ENCODE measurements around the gene FOXD2. TPM values are rescaled to one million over a fixed set of nuclear protein-coding genes. Genes with fewer than 3 reads are reported as not detected.
"Not testable (repeated sequence)": the region's sequence is repeated elsewhere in the genome, so short reads cannot be mapped to it uniquely, and the experiment has no call there.

Gene FOXD2
- polyA plus RNA-seq, 2 donors = 0.01 TPM; not detected in 1

GRCh38 chr1:47444297-47444561 lies 6.4 kb downstream of the FOXD2 start:
- Histone ChIP-seq H3K4me3 (ENCODE audit: low read depth in 1 of 2, low read length in 2 of 2) (peak overlapping the region in 1 of 2 donors; percentile 0), H3K9me3 (ENCODE audit: control insufficient read depth in 2 of 2, insufficient read depth in 1 of 2, low read depth in 1 of 2, low read length in 1 of 2) (peaks cover 3 to 8% of the 10 kb centered on the region in 2 donors), H3K4me1 (ENCODE audit: control insufficient read depth in 2 of 2, insufficient read depth in 2 of 2, low read length in 1 of 2) (peaks cover 0 to 9% of the 10 kb centered on the region in 2 donors), H3K27ac (ENCODE audit: low read depth in 2 of 2, low read length in 1 of 2) (no peak overlapping the region), H3K27me3 (ENCODE audit: control insufficient read depth in 1 of 2, insufficient read depth in 2 of 2, low read length in 2 of 2) (peaks cover 7 to 61% of the 10 kb centered on the region in 2 donors), H3K36me3 (ENCODE audit: control insufficient read depth in 2 of 2, insufficient read depth in 2 of 2, low read length in 1 of 2) (no peaks in the 10 kb centered on the region)
- WGBS, 2 donors = 10 to 12% methylated on average over 15 of the region's 15 CpGs

- Histone ChIP-seq H3K4me3 (ENCODE audit: low read depth in 1 of 2, low read length in 2 of 2) (peak overlapping the region in 1 of 2 donors; percentile 0), H3K27ac (ENCODE audit: low read depth in 2 of 2, low read length in 1 of 2) (no peak overlapping the region), H3K4me1 (ENCODE audit: control insufficient read depth in 2 of 2, insufficient read depth in 2 of 2, low read length in 1 of 2) (peaks cover 0 to 9% of the 10 kb centered on the region in 2 donors), H3K27me3 (ENCODE audit: control insufficient read depth in 1 of 2, insufficient read depth in 2 of 2, low read length in 2 of 2) (peaks cover 3 to 62% of the 10 kb centered on the region in 2 donors), H3K36me3 (ENCODE audit: control insufficient read depth in 2 of 2, insufficient read depth in 2 of 2, low read length in 1 of 2) (no peaks in the 10 kb centered on the region), H3K9me3 (ENCODE audit: control insufficient read depth in 2 of 2, insufficient read depth in 1 of 2, low read depth in 1 of 2, low read length in 1 of 2) (peaks cover 3 to 8% of the 10 kb centered on the region in 2 donors)
- WGBS, 2 donors = 4 to 5% methylated on average over 71 to 73 of the region's 73 CpGs
These were observed 7.0 kb downstream of the FOXD2 start for GRCh38 chr1:47444562-47445465.

GRCh38 chr1:47445823-47446550 lies 8.1 kb downstream of the FOXD2 start:
- Histone ChIP-seq H3K36me3 (ENCODE audit: control insufficient read depth in 2 of 2, insufficient read depth in 2 of 2, low read length in 1 of 2) (no peaks in the 10 kb centered on the region), H3K4me1 (ENCODE audit: control insufficient read depth in 2 of 2, insufficient read depth in 2 of 2, low read length in 1 of 2) (peaks cover 0 to 9% of the 10 kb centered on the region in 2 donors), H3K27me3 (ENCODE audit: control insufficient read depth in 1 of 2, insufficient read depth in 2 of 2, low read length in 2 of 2) (peaks cover 3 to 58% of the 10 kb centered on the region in 2 donors), H3K27ac (ENCODE audit: low read depth in 2 of 2, low read length in 1 of 2) (no peak overlapping the region), H3K9me3 (ENCODE audit: control insufficient read depth in 2 of 2, insufficient read depth in 1 of 2, low read depth in 1 of 2, low read length in 1 of 2) (peaks cover 3 to 8% of the 10 kb centered on the region in 2 donors), H3K4me3 (ENCODE audit: low read depth in 1 of 2, low read length in 2 of 2) (no peak overlapping the region)
- whole genome bisulfite sequencing, 2 donors = 19 to 22% methylated on average over 25 of the region's 25 CpGs

GRCh38 chr1:47448462-47449222 lies 10.8 kb downstream of the FOXD2 start:
- Histone ChIP-seq H3K9me3 (ENCODE audit: control insufficient read depth in 2 of 2, insufficient read depth in 1 of 2, low read depth in 1 of 2, low read length in 1 of 2) (peaks cover 3 to 8% of the 10 kb centered on the region in 2 donors), H3K27me3 (ENCODE audit: control insufficient read depth in 1 of 2, insufficient read depth in 2 of 2, low read length in 2 of 2) (peaks cover 0 to 45% of the 10 kb centered on the region in 2 donors), H3K4me1 (ENCODE audit: control insufficient read depth in 2 of 2, insufficient read depth in 2 of 2, low read length in 1 of 2) (peaks cover 0 to 9% of the 10 kb centered on the region in 2 donors), H3K36me3 (ENCODE audit: control insufficient read depth in 2 of 2, insufficient read depth in 2 of 2, low read length in 1 of 2) (no peaks in the 10 kb centered on the region), H3K4me3 (ENCODE audit: low read depth in 1 of 2, low read length in 2 of 2) (no peak overlapping the region), H3K27ac (ENCODE audit: low read depth in 2 of 2, low read length in 1 of 2) (no peak overlapping the region)
- 40 to 49% methylated on average over 4 of the region's 4 CpGs for WGBS, 2 donors

- H3K9me3 ChIP-seq (ENCODE audit: control insufficient read depth in 2 of 2, insufficient read depth in 1 of 2, low read depth in 1 of 2, low read length in 1 of 2) = peaks cover 0 to 7% of the 10 kb centered on the region in 2 donors
- H3K27me3 ChIP-seq (ENCODE audit: control insufficient read depth in 1 of 2, insufficient read depth in 2 of 2, low read length in 2 of 2) = peaks cover 0 to 32% of the 10 kb centered on the region in 2 donors
- H3K36me3 ChIP-seq (ENCODE audit: control insufficient read depth in 2 of 2, insufficient read depth in 2 of 2, low read length in 1 of 2) = no peaks in the 10 kb centered on the region
- WGBS, 2 donors = 16 to 19% methylated on average over 36 of the region's 36 CpGs
- H3K4me1 ChIP-seq (ENCODE audit: control insufficient read depth in 2 of 2, insufficient read depth in 2 of 2, low read length in 1 of 2) = peaks cover 0 to 2% of the 10 kb centered on the region in 2 donors
- H3K27ac ChIP-seq (ENCODE audit: low read depth in 2 of 2, low read length in 1 of 2) = no peak overlapping the region
- H3K4me3 ChIP-seq (ENCODE audit: low read depth in 1 of 2, low read length in 2 of 2) = no peak overlapping the region
These were observed 12.1 kb downstream of the FOXD2 start for GRCh38 chr1:47449822-47450552.

GRCh38 chr1:47450606-47451005 lies 12.8 kb downstream of the FOXD2 start:
- Histone ChIP-seq H3K27ac (ENCODE audit: low read depth in 2 of 2, low read length in 1 of 2) (no peak overlapping the region), H3K9me3 (ENCODE audit: control insufficient read depth in 2 of 2, insufficient read depth in 1 of 2, low read depth in 1 of 2, low read length in 1 of 2) (peaks cover 0 to 3% of the 10 kb centered on the region in 2 donors), H3K4me1 (ENCODE audit: control insufficient read depth in 2 of 2, insufficient read depth in 2 of 2, low read length in 1 of 2) (no peaks in the 10 kb centered on the region), H3K4me3 (ENCODE audit: low read depth in 1 of 2, low read length in 2 of 2) (no peak overlapping the region), H3K36me3 (ENCODE audit: control insufficient read depth in 2 of 2, insufficient read depth in 2 of 2, low read length in 1 of 2) (no peaks in the 10 kb centered on the region), H3K27me3 (ENCODE audit: control insufficient read depth in 1 of 2, insufficient read depth in 2 of 2, low read length in 2 of 2) (peaks cover 0 to 26% of the 10 kb centered on the region in 2 donors)
- WGBS, 2 donors = 65 to 66% methylated on average over 4 of the region's 4 CpGs

GRCh38 chr1:47452426-47452825 lies 14.6 kb downstream of the FOXD2 start:
- Histone ChIP-seq H3K36me3 (ENCODE audit: control insufficient read depth in 2 of 2, insufficient read depth in 2 of 2, low read length in 1 of 2) (no peaks in the 10 kb centered on the region), H3K27ac (ENCODE audit: low read depth in 2 of 2, low read length in 1 of 2) (no peak overlapping the region), H3K9me3 (ENCODE audit: control insufficient read depth in 2 of 2, insufficient read depth in 1 of 2, low read depth in 1 of 2, low read length in 1 of 2) (no peaks in the 10 kb centered on the region), H3K4me1 (ENCODE audit: control insufficient read depth in 2 of 2, insufficient read depth in 2 of 2, low read length in 1 of 2) (no peaks in the 10 kb centered on the region), H3K27me3 (ENCODE audit: control insufficient read depth in 1 of 2, insufficient read depth in 2 of 2, low read length in 2 of 2) (peaks cover 0 to 9% of the 10 kb centered on the region in 2 donors), H3K4me3 (ENCODE audit: low read depth in 1 of 2, low read length in 2 of 2) (no peak overlapping the region)
- whole genome bisulfite sequencing, 2 donors = 90 to 91% methylated on average over 1 of the region's 1 CpG

- not testable (repeated sequence) for H3K36me3 ChIP-seq (ENCODE audit: control insufficient read depth in 2 of 2, insufficient read depth in 2 of 2, low read length in 1 of 2); H3K4me3 ChIP-seq (ENCODE audit: low read depth in 1 of 2, low read length in 2 of 2); H3K27me3 ChIP-seq (ENCODE audit: control insufficient read depth in 1 of 2, insufficient read depth in 2 of 2, low read length in 2 of 2); H3K9me3 ChIP-seq (ENCODE audit: control insufficient read depth in 2 of 2, insufficient read depth in 1 of 2, low read depth in 1 of 2, low read length in 1 of 2); H3K4me1 ChIP-seq (ENCODE audit: control insufficient read depth in 2 of 2, insufficient read depth in 2 of 2, low read length in 1 of 2); H3K27ac ChIP-seq (ENCODE audit: low read depth in 2 of 2, low read length in 1 of 2)
- 83 to 89% methylated on average over 2 of the region's 2 CpGs for WGBS, 2 donors
These were observed 16.1 kb downstream of the FOXD2 start for GRCh38 chr1:47453910-47454309.

- Histone ChIP-seq H3K4me1 (ENCODE audit: control insufficient read depth in 2 of 2, insufficient read depth in 2 of 2, low read length in 1 of 2) (no peaks in the 10 kb centered on the region), H3K9me3 (ENCODE audit: control insufficient read depth in 2 of 2, insufficient read depth in 1 of 2, low read depth in 1 of 2, low read length in 1 of 2) (no peaks in the 10 kb centered on the region), H3K27ac (ENCODE audit: low read depth in 2 of 2, low read length in 1 of 2) (no peak overlapping the region), H3K4me3 (ENCODE audit: low read depth in 1 of 2, low read length in 2 of 2) (no peak overlapping the region), H3K27me3 (ENCODE audit: control insufficient read depth in 1 of 2, insufficient read depth in 2 of 2, low read length in 2 of 2) (peaks cover 0 to 2% of the 10 kb centered on the region in 2 donors), H3K36me3 (ENCODE audit: control insufficient read depth in 2 of 2, insufficient read depth in 2 of 2, low read length in 1 of 2) (no peaks in the 10 kb centered on the region)
- 70 to 83% methylated on average over 4 of the region's 4 CpGs for WGBS, 2 donors
These were observed 18.4 kb downstream of the FOXD2 start for GRCh38 chr1:47456250-47456649.
